T-helper 2 cell (primary cell): ENCODE data around the gene LY6G6C.
"Not testable (repeated sequence)": the region's sequence is repeated elsewhere in the genome, so short reads cannot be mapped to it uniquely, and the experiment has no call there.

Source experiments
- DNase-seq, 5 experiments: peaks; one replicate each; pipeline versions ENCODE4 v3.0.0 to v3.0.0-alpha.2; 2012 to 2022

The LY6G6C gene

DNA sequence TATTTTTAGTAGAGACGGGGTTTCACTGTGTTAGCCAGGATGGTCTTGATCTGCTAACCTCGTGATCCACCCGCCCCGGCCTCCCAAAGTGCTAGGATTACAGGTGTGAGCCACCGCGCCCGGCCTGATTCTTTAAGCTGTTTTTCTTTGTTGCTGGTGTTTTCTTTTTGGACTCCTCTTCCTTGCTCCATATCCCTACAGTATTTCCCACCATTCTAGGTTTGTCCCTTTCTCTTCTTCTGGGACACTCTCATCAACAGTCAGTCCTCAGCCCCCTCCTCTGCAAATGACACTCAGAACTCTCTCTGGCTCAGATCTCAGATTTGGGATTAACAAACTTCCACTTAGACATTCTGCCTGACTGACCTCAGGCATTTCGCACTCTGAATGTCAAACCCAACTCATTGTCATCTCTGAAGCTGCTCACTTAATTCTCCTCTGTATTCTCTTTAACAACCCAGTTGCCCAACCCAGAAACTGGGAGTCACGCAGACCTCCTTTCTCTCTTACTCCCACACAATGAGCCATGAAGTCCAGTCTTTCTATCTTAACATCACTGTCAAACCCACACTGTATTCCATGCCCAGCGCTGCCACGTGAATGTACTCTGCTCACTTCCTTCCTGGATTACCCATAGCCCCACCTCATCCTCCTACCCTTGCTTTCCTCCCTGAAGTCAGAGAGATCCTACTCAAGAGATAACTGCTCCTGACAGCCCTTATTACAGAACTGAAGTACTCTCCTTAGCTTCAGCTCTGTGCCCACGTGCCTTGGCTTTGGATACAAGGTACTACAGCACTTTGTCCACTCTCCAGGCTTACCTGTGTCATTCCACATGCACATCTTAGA is 4.2 kb upstream of the LY6G6C start:
- no peak for DNase-seq

DNA sequence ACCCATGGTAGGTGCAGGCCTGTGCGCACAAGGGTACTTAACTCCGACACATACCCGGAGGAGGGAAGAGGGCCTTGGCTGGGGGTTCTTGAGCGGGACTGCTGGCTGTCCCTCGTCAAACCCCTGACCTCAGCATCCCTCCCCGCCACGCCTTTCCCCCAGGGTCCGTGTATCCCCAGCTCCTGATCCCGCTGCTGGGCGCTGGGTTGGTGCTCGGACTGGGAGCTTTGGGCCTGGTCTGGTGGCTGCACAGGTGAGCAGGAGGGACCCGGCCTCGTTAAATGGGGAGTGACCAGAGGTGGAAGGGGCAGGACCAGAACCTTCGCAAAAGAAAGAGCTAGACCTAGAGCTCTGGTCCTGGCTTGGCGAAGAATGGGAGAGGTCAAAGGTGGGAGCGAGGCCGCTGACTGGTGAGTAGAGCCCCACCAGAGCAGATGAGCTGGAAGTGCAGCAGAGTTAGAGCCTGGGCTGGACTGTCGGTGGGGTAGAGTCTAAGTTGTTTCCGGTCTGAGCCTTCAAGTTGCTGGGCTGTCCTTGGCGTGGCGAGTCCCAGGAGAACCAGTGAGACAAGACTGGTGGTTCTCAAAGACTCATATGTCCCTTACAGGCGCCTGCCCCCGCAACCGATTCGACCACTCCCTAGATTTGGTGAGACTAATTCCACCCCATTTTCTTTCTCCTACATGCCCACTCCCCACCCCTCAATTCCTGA is 2.6 kb upstream of the LY6G6C start:
- no peak for DNase-seq

DNA sequence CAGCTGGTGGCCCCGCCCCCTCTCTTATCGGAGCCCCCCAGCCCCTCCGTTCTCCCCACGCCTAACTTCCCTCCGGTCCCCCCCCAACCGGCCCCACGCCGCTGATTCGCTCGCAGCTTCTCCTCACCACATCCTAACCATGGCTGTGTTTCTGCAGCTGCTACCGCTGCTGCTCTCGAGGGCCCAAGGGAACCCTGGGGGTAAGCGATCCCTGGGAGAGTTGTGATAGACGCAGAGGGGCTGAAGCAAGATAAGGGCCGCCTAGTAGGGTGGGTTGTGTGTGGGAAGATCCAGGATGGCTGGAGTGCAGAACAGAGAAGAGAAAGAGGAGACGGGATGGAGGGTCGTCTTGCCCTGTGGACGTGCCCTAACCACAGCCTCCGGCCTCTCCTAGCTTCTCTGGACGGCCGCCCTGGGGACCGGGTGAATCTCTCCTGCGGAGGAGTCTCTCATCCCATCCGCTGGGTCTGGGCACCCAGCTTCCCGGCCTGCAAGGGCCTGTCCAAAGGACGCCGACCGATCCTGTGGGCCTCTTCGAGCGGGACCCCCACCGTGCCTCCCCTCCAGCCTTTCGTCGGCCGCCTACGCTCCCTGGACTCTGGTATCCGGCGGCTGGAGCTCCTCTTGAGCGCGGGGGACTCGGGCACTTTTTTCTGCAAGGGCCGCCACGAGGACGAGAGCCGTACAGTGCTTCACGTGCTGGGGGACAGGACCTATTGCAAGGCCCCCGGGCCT is 1.9 kb upstream of the LY6G6C start, which contains the start of gene MPIG6B:
Gene MPIG6B, plus strand, starts transcription at position 129 of the 735 bp plus-strand sequence. Its CDS starts 11 bp downstream, at position 140.
- DNase-seq = no peak

DNA sequence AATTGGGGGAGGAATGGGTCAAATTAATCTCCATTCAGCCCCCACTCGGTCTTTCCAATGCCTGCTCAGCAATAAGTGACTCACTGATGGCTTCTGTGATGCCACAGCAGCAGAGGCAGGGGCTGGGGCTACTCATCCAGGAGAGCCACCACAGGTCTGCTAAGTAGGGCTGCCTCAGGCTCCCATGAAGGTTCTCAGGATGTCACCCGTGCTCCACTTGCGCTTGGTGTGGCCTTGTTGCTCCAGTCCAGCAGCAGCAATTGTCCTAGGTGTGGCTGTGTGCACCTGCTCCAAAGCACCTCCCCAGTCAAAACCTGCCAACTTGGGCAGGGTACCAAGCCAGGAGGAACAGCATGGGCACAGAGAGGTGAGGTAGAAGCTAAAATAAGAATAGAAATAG is 627 bp upstream of the LY6G6C start:
- no peak for DNase-seq

DNA sequence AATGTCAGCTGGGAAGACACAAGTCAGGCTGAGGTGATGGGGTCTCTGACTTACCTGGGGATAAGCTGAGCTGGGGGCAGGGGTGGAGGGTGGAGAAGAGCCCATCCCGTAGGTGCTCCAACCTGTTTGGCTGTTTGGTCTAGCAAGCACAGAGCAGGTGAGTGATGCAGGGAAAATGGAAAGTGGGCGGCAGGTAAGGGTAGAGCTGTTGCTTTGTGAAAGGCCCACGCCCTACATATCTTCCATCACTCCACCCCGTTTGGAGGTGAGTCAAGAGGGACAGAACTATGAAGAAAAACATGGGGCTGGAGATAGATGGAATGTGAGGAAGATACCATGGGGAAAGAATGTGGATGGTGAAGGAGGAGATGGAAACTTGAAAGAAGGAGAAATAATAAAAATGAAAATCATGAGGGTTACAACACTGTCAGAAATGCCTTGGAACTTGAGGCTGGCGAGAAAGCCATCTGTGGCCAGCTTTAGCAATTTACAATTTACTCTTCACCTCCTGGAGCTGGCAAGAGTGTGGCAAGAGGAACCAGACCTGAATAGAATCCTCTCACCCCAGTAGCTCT is 1.3 kb downstream of the LY6G6C start:
- DNase-seq = no peak

DNA sequence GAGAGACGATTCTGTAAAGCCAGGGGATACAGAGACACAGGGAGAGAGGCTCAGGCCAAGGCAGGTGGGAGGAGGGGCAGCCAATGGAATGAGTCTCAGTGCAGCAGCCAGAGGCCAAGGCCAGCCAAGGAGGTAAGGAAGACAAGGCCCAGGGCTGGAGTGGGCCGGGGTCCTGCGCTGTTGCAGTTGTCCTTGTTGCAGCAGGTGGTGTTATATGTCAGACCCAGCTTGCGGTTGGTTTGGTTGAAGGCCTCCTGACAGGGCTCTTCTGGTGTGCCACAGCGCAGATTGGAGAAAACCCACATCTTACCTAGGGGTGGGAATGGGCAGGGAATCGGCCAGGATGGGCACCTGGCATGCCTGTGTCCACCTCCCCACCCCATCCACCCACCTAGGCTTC is 2.5 kb downstream of the LY6G6C start:
- no peak for DNase-seq

DNA sequence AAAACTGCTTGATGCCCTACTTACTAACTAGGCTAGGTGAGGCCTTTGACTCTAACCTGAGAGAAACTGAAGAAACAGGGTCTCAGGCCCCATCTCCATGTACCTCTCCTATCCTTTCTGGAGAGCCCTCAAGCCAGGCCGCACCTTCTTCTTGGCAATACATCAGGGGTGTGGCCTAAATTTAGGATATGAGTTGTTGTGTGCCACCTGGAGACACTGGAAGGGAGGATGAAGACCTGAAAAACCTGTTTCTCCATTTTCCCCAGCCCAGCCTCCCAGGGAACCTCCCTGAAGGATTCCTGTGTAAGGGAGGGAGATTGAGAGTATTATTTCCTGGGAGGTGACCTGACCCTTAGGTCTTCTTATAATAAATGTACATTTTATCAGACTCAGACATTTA is 3.3 kb downstream of the LY6G6C start:
- no peak for DNase-seq

DNA sequence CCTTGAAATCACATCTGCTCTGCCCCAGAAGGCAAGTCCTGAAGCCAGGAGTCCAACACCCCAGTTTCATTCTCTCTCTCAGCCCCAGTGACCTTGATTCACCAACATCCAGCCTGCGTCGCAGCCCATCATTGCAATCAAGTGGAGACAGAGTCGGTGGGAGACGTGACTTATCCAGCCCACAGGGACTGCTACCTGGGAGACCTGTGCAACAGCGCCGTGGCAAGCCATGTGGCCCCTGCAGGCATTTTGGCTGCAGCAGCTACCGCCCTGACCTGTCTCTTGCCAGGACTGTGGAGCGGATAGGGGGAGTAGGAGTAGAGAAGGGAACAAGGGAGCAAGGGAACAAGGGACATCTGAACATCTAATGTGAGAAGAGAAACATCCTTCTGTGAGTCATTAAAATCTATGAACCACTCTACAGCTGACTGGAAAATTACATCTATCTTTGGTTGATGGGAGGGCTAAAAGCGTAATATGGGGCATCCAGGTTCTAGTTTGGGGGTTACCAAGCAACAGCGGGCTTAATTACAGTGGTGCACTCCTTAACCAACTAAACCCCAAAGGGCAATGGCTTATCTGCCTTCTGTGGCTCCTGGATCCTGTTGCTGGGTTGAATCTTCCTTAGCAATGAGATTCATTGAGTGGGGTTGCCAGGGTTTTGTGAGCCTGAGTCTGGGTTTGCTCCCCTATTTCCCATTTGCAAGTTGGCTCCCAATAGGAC is 3.9 kb downstream of the LY6G6C start:
- DNase-seq = no peak

DNA sequence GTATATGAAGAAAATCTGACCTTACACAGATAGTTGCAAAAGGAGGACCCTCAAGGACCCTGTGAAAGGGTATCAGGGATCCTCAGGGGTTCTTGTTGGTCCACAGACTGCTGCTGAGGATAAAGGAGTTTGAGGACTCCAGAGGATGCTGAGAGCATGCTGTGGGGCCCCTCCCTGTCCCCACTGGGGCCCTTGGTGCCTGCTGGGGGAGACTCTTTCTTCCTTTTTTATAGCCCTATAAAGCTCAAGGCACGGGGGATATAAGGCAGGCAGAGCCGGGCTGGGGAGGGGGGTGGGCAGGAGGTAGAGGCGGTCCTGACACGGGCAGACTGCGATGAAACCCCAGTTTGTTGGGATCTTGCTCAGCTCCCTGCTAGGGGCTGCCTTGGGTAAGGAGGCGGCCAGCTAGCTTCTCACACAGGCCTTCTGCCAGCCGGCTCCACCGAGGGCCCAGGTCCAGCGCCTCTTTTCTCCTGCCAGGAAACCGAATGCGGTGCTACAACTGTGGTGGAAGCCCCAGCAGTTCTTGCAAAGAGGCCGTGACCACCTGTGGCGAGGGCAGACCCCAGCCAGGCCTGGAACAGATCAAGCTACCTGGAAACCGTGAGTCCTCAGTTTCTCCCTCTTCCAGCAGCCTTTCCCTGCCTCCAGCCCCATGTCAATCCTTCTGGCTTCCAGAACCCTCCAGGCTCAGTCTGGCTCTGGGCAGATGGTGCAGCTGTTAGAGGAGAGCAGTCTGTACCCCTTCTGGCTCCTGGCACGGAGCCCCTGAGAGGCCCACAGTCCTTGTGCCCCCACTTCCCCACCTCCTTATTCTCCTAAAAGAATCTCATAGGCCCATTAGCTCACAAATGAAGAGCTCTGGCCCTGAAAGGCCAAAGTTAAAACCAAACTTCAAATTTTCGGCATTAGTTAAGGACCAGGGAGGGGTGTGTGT is 6.3 kb downstream of the LY6G6C start, which contains the start of gene LY6G6D:
Gene LY6G6D, plus strand, starts transcription at position 327 of the 937 bp plus-strand sequence. Its CDS starts 8 bp downstream, at position 335.
- DNase-seq = no peak

DNA sequence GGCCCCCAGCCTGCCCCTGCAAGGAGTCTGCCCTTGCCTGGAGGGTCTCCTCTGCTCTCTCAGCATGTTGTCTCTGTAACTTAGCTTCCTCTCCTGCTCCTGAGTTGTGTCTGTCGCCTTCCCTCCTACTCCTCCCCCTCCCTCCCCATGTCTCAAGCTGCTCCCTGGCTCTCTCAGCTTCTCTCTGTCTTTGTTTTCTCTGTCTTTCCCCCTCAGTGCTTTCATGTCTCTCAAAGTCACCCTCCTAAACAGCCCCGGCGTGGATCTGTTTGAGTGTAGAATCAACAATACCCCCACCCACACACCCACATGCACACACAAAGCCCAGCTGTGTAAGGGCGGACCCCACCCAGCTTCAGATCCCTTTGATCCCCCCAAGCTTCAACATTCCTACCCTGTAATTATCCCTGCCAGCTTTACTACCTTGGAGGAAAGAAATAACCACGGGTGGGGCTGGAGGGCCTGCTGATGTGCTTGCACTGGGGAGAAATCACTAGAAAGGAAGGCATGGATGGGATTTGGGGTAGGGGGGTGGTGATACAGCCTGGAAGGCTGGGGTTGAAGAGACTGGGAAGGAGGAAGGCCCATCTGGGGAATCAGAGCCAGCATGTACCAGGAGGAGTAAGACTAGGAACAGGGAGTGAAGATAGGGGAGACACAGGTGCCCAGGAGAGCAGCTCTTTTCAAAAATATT is 7.4 kb downstream of the LY6G6C start:
- no peak for DNase-seq

DNA sequence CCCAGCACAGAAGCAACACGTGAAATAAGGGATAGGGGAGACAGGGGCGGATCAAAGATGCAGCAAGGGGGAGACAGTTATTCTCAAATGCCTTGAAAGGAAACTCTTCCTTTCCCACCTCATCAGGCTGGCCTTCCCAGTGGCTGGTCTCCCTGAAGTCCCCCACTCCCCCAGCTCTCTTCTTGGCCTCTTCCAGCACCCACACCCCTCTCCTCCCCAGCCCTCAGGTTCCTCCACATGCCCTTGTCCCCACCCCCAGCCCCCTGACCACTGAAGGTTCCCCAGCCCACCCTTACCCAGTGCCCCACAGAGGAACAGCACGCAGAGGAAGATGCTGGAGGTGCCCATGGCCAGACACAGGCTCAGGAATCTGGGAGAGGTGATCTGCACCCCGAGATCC is 8.1 kb downstream of the LY6G6C start:
- no peak for DNase-seq

DNA sequence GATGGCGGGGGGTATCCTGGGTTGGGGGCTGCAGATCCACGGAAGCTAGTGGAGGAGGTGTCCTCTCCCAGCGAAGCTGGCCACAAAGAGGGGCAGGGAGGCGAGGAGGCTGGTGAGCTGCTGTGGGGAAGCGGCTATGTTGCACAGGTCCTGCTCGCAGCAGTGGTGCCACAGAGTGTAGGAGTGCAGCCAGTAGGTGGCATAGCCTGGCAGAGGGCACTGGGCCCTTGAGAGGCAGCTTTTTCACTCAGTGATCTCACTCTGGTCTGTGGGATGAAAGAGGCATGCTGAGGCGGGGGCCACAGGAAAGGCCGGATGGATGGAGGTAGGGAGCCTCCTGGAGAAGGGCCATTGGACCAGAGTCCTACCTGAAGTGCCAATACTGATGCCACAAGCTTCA is 9.2 kb downstream of the LY6G6C start:
- DNase-seq = peak in 1 of 5 experiments; percentile 63

DNA sequence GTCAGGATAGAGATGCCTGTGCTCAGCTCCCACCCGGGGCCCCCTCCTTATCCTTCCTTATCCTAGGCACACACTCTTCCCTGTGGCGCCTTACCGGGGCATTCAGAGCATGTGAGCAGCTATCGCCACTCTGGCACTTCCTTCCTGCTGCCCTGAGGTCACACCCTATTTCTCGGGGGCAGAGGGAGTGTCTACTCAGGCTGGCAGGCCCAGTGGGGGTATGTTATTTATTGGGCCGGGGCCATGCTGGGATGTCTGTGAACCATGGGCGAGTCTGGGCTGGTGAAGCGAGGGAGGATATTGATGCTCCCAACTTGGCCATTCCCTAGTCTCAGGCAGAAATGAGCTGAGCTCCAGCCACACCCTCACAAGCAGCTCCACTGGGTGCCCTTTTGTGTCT is 10.3 kb downstream of the LY6G6C start:
- no peak for DNase-seq

DNA sequence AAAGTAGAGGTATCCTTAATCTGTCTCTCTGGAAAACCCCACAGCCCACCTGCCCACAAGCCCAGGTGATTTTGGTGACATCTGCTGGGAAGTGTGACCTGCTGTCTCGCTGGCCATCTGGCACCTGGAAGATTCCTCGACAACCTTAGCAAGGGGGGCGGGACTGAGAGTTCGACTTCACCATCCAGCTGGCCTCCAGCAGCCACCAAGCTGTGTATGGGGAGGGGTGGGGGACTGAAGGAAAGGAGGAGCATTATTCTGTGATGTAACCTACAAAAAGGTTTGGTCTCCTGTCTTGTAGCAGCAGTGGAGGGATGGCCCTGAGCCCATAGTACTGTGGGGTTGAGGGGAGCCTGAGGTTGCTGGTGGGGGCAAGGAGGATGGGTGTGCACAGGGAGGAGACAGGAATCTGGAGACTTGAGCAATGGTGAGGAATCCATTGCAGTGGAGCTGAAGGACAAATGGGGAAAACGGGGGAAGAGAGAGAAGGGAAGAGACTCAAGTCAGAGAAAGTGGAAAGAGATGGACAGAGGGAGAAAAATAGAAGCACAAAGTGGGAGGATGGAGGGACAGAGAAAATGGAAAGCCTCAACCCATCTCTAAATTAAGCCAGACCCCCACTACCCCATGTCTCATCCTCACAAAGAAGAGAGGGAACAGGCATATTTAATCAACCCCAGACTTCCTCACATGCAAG is 10.9 kb downstream of the LY6G6C start:
- no peak for DNase-seq

DNA sequence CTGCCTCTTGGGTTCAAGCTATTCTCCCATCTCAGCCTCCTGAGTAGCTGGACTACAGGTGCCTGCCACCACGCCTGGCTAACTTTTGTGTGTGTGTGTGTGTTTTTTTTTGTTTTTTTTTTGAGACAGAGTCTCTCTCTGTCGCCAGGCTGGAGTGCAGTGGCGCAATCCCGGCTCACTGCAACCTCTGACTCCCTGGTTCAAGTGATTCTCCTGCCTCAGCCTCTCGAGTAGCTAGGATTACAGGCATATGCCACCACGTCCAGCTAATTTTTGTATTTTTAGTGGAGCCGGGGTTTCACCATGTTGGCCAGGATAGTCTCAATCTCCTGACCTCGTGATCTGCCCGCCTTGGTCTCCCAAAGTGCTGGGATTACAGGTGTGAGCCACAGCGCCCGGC is 12.4 kb downstream of the LY6G6C start:
- DNase-seq = not testable (repeated sequence)

DNA sequence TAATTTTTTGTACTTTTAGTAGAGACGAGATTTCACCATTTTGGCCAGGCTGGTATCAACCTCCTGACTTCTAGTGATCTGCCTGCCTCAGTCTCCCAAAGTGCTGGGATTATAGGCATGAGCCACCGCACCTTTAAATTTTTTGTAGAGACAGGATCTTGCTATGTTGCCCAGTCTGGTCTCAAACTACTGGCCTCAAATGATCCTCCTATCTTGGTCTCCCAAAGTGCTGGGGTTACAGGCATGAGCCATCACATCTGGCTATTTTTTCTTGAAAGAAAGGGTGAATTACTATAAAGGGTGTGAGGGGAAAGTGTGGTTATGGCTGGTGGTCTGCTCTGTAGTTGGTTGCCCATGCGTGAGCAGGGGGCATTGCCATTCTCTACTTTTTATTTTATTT is 13.3 kb downstream of the LY6G6C start:
- DNase-seq = no peak

DNA sequence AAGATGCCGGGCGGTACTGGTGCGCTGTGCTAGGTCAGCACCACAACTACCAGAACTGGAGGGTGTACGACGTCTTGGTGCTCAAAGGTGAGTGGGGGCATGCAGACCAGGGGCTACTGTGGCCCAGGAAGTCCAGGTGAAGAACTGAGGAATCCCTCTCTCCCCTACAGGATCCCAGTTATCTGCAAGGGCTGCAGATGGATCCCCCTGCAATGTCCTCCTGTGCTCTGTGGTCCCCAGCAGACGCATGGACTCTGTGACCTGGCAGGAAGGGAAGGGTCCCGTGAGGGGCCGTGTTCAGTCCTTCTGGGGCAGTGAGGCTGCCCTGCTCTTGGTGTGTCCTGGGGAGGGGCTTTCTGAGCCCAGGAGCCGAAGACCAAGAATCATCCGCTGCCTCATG is 13.8 kb downstream of the LY6G6C start:
- DNase-seq = no peak

DNA sequence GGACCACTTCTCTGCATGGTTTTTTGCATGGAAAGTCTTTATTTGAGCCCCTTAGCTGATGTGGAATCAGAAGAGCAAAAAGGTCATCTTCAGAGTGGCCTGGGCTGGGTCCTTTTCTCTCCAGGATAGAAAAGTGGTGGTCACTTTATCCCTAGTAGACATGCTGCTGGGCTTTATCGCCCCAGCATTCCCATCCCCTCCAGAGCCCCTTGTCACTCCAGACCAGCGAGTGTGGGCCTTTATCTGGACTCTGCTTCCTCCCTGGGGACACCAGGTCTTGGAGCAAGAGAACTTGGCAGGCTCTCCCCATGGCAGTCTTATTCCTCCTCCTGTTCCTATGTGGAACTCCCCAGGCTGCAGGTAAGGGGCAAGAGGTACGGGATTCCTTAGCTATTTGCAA is 14.9 kb downstream of the LY6G6C start, which contains the start of gene LY6G6F:
Gene LY6G6F, plus strand, starts transcription at position 268 of the 400 bp plus-strand sequence. Its CDS starts 41 bp downstream, at position 309.
- no peak for DNase-seq

DNA sequence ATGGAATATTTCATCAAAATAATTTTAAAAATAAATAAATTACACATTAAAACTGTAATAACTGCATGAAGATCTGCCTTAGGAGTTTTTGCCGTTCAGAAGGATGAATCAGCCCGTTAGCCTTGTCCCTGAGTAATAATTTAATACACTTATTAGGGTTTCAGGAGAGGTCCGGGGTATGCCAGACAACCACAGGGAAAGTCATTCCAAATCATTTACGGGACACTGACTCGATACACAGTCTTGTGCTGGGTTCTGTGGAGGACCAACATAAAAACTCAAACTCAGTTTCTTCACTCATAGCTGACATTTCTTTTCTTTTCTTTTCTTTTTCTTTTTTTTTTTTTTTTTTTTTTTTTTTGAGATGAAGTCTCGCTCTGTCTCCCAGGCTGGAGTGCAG is 15.6 kb downstream of the LY6G6C start:
- no peak for DNase-seq
